PC-3 (cell line): ENCODE results near the gene GPC6. TPM values are rescaled to one million over a fixed set of nuclear protein-coding genes. Genes with fewer than 3 reads are reported as not detected.

Experiments
- ATAC-seq: fragments of 200-7000 bp; cut with Tn5 transposase; 2 replicates; pipeline ENCODE4 v1.9.1; 2020; ENCODE audit warnings: mild to moderate bottlenecking, moderate library complexity
- BruUV-seq: library from RNA; stranded (reverse); fragments of 400-500 nt; replicated peaks from 2 replicates; lab custom pipeline; 2021; lab: Mats Ljungman, UMichigan
- CTCF ChIA-PET: fragments of 300-600 bp; sonication (Branson Sonifier 250); formaldehyde crosslinking; loops from one replicate; lab custom pipeline; 2022; ENCODE audit warnings: antibody characterized with exemption; lab: Charles Lee
- POLR2A ChIA-PET: fragments of 300-600 bp; sonication (Branson Sonifier 250); formaldehyde crosslinking; loops from one replicate; lab custom pipeline; 2022; ENCODE audit warnings: antibody characterized with exemption; ENCODE audit not compliant: unreplicated experiment; lab: Charles Lee
- DNase-seq: peaks from one replicate; pipeline ENCODE4 v3.0.0-alpha.2; 2015
- H2AFZ ChIP-seq: fragments of 300-600 bp; sonication (generic); 2 replicates; pipeline ENCODE4 v1.6.0; 2016; ENCODE audit warnings: antibody characterized with exemption, low read length
- H3F3A ChIP-seq: fragments of 300-600 bp; sonication (generic); one replicate; pipeline ENCODE4 v1.6.0; 2017; ENCODE audit warnings: antibody characterized with exemption, low read length, control low read depth, mild to moderate bottlenecking; ENCODE audit not compliant: unreplicated experiment
- H3K27ac ChIP-seq: fragments of 300-600 bp; sonication (generic); 2 replicates; pipeline ENCODE4 v1.5.1; 2016; ENCODE audit warnings: mild to moderate bottlenecking, low read length
- H3K27me3 ChIP-seq: fragments of 300-600 bp; sonication (generic); 2 replicates; pipeline ENCODE4 v1.6.1; 2016; ENCODE audit warnings: low read length, mixed read lengths
- H3K36me3 ChIP-seq: fragments of 300-600 bp; sonication (generic); 2 replicates; pipeline ENCODE4 v1.6.1; 2016; ENCODE audit warnings: low read depth, mixed run types, low read length, mixed read lengths
- H3K4me1 ChIP-seq: fragments of 300-600 bp; sonication (generic); 2 replicates; pipeline ENCODE4 v1.5.1; 2016; ENCODE audit warnings: low read length; ENCODE audit not compliant: insufficient read depth
- H3K4me2 ChIP-seq: fragments of 300-600 bp; sonication (generic); 2 replicates; pipeline ENCODE4 v1.6.0; 2016; ENCODE audit warnings: low read length
- H3K4me3 ChIP-seq: fragments of 300-600 bp; sonication (generic); 2 replicates; pipeline ENCODE4 v1.5.1; 2016; ENCODE audit warnings: mild to moderate bottlenecking, low read length, mixed read lengths
- H3K79me2 ChIP-seq: fragments of 300-600 bp; sonication (generic); 2 replicates; pipeline ENCODE4 v1.6.1; 2017; ENCODE audit warnings: low read length, mixed read lengths
- H3K9ac ChIP-seq: fragments of 300-600 bp; sonication (generic); 2 replicates; pipeline ENCODE4 v1.6.0; 2016; ENCODE audit warnings: mild to moderate bottlenecking, low read length
- H3K9me2 ChIP-seq: fragments of 300-600 bp; sonication (generic); replicated peaks from 2 replicates; pipeline ENCODE4 v1.6.1; 2016; ENCODE audit warnings: mixed run types, low read length, mixed read lengths
- H3K9me3 ChIP-seq: fragments of 300-600 bp; sonication (generic); 2 replicates; pipeline ENCODE4 v1.6.1; 2016; ENCODE audit warnings: low read length, mixed read lengths
- H4K20me1 ChIP-seq: fragments of 300-600 bp; sonication (generic); 2 replicates; pipeline ENCODE4 v1.6.1; 2016; ENCODE audit warnings: low read length, mixed read lengths
- CTCF ChIP-seq: fragments of 300-600 bp; sonication (generic); conservative IDR thresholded peaks from 2 replicates; pipeline ENCODE4 v1.5.1; 2017; ENCODE audit warnings: antibody characterized with exemption, low read depth, mild to moderate bottlenecking, low read length
- EZH2 ChIP-seq: fragments of 300-600 bp; sonication (generic); IDR thresholded peaks from one replicate; pipeline ENCODE4 v1.6.1; 2017; ENCODE audit warnings: antibody characterized with exemption, mild to moderate bottlenecking, low read length; ENCODE audit not compliant: unreplicated experiment
- EZH2phosphoT487 ChIP-seq: fragments of 300-600 bp; sonication (generic); IDR thresholded peaks from 2 replicates; pipeline ENCODE4 v1.6.1; 2018; ENCODE audit warnings: mild to moderate bottlenecking, antibody characterized with exemption, low read length, borderline replicate concordance
- intact Hi-C: fragments of 100-400 bp; cut with micrococcal nuclease; formaldehyde crosslinking; loops from 2 replicates; pipeline ENCODE4 v1.9.0; 2023
- total RNA-seq: library from RNA; depleted of rRNA; stranded (reverse); fragments of >200 nt; gene quantifications from 2 replicates; pipeline ENCODE4 v1.2.3, GENCODE V29; 2014

The GPC6 gene
- total RNA-seq, 1 experiment from 2014 or later: 3.5 TPM

GRCh38 chr13:94112227-94112626 is 885.6 kb downstream of the GPC6 start:
- DNase-seq (peak; percentile 73), ATAC-seq (peak; percentile 95)
- Histone ChIP-seq H3K36me3 (no peaks in the 10 kb centered on the region), H3K4me1 (peaks cover 14% of the 10 kb centered on the region), H3K27ac (no peak overlapping the region), H3F3A (no peaks in the 10 kb centered on the region), H3K9ac (no peak overlapping the region), H3K27me3 (no peaks in the 10 kb centered on the region), H3K9me2 (no peaks in the 10 kb centered on the region), H4K20me1 (no peaks in the 10 kb centered on the region), H3K4me3 (no peak overlapping the region), H2AFZ (no peak overlapping the region), H3K9me3 (no peaks in the 10 kb centered on the region), H3K79me2 (no peaks in the 10 kb centered on the region), H3K4me2 (no peak overlapping the region)
- ChIA-PET POLR2A (no interaction called here), CTCF (interaction anchor here (0.6 kb wide), 1 partner anchor 192 kb away, joined by 3 read pairs; no protein-coding TSS in a partner anchor)
- BruUV-seq: no TSS peak
- intact Hi-C loops: loop anchor here (10.0 kb wide), 1 partner anchor 147 kb away; no protein-coding TSS in a partner anchor
- no peak for TF ChIP-seq EZH2
- TF ChIP-seq CTCF: no peak
- TF ChIP-seq EZH2phosphoT487: no peak

- DNase-seq (no peak), ATAC-seq (no peak)
- TF ChIP-seq EZH2 (no peak), EZH2phosphoT487 (no peak), CTCF (no peak)
- Histone ChIP-seq H3K36me3 (no peaks in the 10 kb centered on the region), H3K9ac (no peak overlapping the region), H3K4me3 (no peak overlapping the region), H3K27me3 (no peaks in the 10 kb centered on the region), H3K79me2 (no peaks in the 10 kb centered on the region), H3K4me2 (no peak overlapping the region), H2AFZ (no peak overlapping the region), H3K4me1 (peaks cover 14% of the 10 kb centered on the region), H3K9me2 (no peaks in the 10 kb centered on the region), H4K20me1 (no peaks in the 10 kb centered on the region), H3K27ac (no peak overlapping the region), H3F3A (no peaks in the 10 kb centered on the region), H3K9me3 (no peaks in the 10 kb centered on the region)
- POLR2A ChIA-PET: no interaction called here
- CTCF ChIA-PET: no interaction called here
- BruUV-seq: no TSS peak
- intact Hi-C loops: loop anchor here (10.0 kb wide), 1 partner anchor 148 kb away; no protein-coding TSS in a partner anchor
Measured at GRCh38 chr13:94112731-94113130, 886.1 kb downstream of the GPC6 start.

GRCh38 chr13:94113245-94113644 is 886.6 kb downstream of the GPC6 start:
- Histone ChIP-seq H3K9me2 (no peaks in the 10 kb centered on the region), H3K9ac (no peak overlapping the region), H2AFZ (no peak overlapping the region), H4K20me1 (no peaks in the 10 kb centered on the region), H3K27me3 (no peaks in the 10 kb centered on the region), H3K9me3 (no peaks in the 10 kb centered on the region), H3K4me1 (peaks cover 14% of the 10 kb centered on the region), H3K4me2 (no peak overlapping the region), H3K36me3 (no peaks in the 10 kb centered on the region), H3F3A (no peaks in the 10 kb centered on the region), H3K4me3 (no peak overlapping the region), H3K79me2 (no peaks in the 10 kb centered on the region), H3K27ac (no peak overlapping the region)
- ATAC-seq: no peak
- no peak for DNase-seq
- TF ChIP-seq EZH2 (no peak), CTCF (no peak), EZH2phosphoT487 (no peak)
- POLR2A ChIA-PET: no interaction called here
- BruUV-seq: no TSS peak
- CTCF ChIA-PET: no interaction called here
- intact Hi-C loops: loop anchor here (10.0 kb wide), 1 partner anchor 148 kb away; no protein-coding TSS in a partner anchor
